Breast epithelium (tissue), 3 donors: ENCODE measurements around the gene TES.

ENCODE experiments used
- CTCF ChIP-seq, 3 donors: fragments of 450-650 bp; IDR thresholded peaks; one replicate each; pipeline ENCODE4 v1.5.1; 2016 to 2017; ENCODE audit warnings: antibody characterized with exemption in 3 of 3, mild to moderate bottlenecking in 3 of 3, moderate library complexity in 3 of 3
- POLR2AphosphoS5 ChIP-seq, 3 donors: sonication (generic); formaldehyde crosslinking; IDR thresholded peaks; one replicate each; pipeline ENCODE4 v1.6.1; 2017; ENCODE audit warnings: antibody characterized with exemption in 3 of 3

- TF ChIP-seq CTCF (IDR thresholded peaks at IDR 0.05) (no peak), POLR2AphosphoS5 (IDR thresholded peaks at IDR 0.05) (no peak)
These were observed 68.9 kb downstream of the TES start for GRCh38 chr7:116279217-116279616.
